GM18868 (cell line): Measurements from ENCODE around the gene FAM110D.

Experiments
- ATAC-seq: cut with Tn5 transposase; IDR thresholded peaks from one replicate; pipeline ENCODE4 v1.9.1; 2021; ENCODE audit warnings: mild to moderate bottlenecking, moderate library complexity; ENCODE audit not compliant: unreplicated experiment

FAM110D gene

GRCh38 chr1:26127235-26128163 lies 31.4 kb upstream of the FAM110D start:
- no peak for ATAC-seq

- no peak for ATAC-seq
These were observed 29.1 kb upstream of the FAM110D start for GRCh38 chr1:26129778-26130177.

- ATAC-seq: no peak
These were observed 28.2 kb upstream of the FAM110D start for GRCh38 chr1:26130695-26131094.

GRCh38 chr1:26132128-26132833 lies 26.6 kb upstream of the FAM110D start:
- ATAC-seq: no peak

GRCh38 chr1:26132834-26133167 lies 26.1 kb upstream of the FAM110D start:
- no peak for ATAC-seq

- no peak for ATAC-seq
These were observed 24.4 kb upstream of the FAM110D start for GRCh38 chr1:26134466-26134865.

- no peak for ATAC-seq
These were observed 19.8 kb upstream of the FAM110D start for GRCh38 chr1:26138974-26139558.

GRCh38 chr1:26142159-26142558 lies 16.7 kb upstream of the FAM110D start:
- ATAC-seq: no peak

- ATAC-seq: no peak
These were observed 13.6 kb upstream of the FAM110D start for GRCh38 chr1:26145041-26145959.

- no peak for ATAC-seq
These were observed 13.0 kb upstream of the FAM110D start for GRCh38 chr1:26145960-26146294.

GRCh38 chr1:26148887-26149286 lies 10.0 kb upstream of the FAM110D start:
- no peak for ATAC-seq

- ATAC-seq: no peak
These were observed 4.8 kb upstream of the FAM110D start for GRCh38 chr1:26153966-26154532.

- no peak for ATAC-seq
These were observed 4.1 kb upstream of the FAM110D start for GRCh38 chr1:26154750-26155149.

- ATAC-seq: no peak
These were observed 3.3 kb upstream of the FAM110D start for GRCh38 chr1:26155370-26156284.

- ATAC-seq: no peak
These were observed 2.4 kb upstream of the FAM110D start for GRCh38 chr1:26156285-26157038.

GRCh38 chr1:26158271-26158907 lies 490 bp upstream of the FAM110D start:
- ATAC-seq: no peak

- no peak for ATAC-seq
These were observed 812 bp downstream of the FAM110D start for GRCh38 chr1:26159743-26160039.
